Measurements from ENCODE around the gene CISTR.

GRCh38 chr12:53734425-53734824 lies 17.4 kb downstream of the CISTR start:
- TF ChIP-seq CTCF (conservative IDR thresholded peaks at IDR 0.05; ENCODE audit: low read depth in 2 of 2) (no peak), CREB1 (CRISPR knock-in tag; IDR thresholded peaks at IDR 0.05; ENCODE audit: low read depth) (no peak), POLR2AphosphoS5 (IDR thresholded peaks at IDR 0.05; ENCODE audit: low read depth) (no peak), EZH2phosphoT487 (IDR thresholded peaks at IDR 0.05; ENCODE audit: unreplicated experiment) (no peak), EZH2 (IDR thresholded peaks at IDR 0.05; ENCODE audit: low read depth, unreplicated experiment) (no peak), REST (IDR thresholded peaks at IDR 0.05; ENCODE audit: unreplicated experiment) (no peak), ZNF114 (CRISPR knock-in tag; IDR thresholded peaks at IDR 0.05) (no peak), STAT1 (IDR thresholded peaks at IDR 0.05; ENCODE audit: unreplicated experiment) (no peak), NANOG (IDR thresholded peaks at IDR 0.05; ENCODE audit: borderline replicate concordance) (no peak), JUNB (IDR thresholded peaks at IDR 0.05; ENCODE audit: unreplicated experiment) (no peak)

Data from GM23338 (cell line).